Measurements from ENCODE around the gene FGF22.

FGF22 gene

GRCh38 chr19:681029-682019 lies 41.6 kb downstream of the FGF22 start:
- DNase-seq, result peak in 1 of 2 experiments; percentile 19

- no peak for DNase-seq
Observed at GRCh38 chr19:682678-683320, 43.1 kb downstream of the FGF22 start.

GRCh38 chr19:685454-685931 lies 45.8 kb downstream of the FGF22 start:
- no peak for DNase-seq

GRCh38 chr19:686589-687297 lies 47.1 kb downstream of the FGF22 start:
- no peak for DNase-seq

- DNase-seq, result no peak
Observed at GRCh38 chr19:687569-688166, 48.0 kb downstream of the FGF22 start.

- DNase-seq, result no peak
Observed at GRCh38 chr19:688214-688613, 48.5 kb downstream of the FGF22 start.

- DNase-seq, result no peak
Observed at GRCh38 chr19:688992-689391, 49.3 kb downstream of the FGF22 start.

- no peak for DNase-seq
Observed at GRCh38 chr19:690203-690602, 50.5 kb downstream of the FGF22 start.
